Adrenal gland (tissue), 12 donors: Measurements from ENCODE around the gene FAM50B. TPM values are rescaled to one million over a fixed set of nuclear protein-coding genes. Genes with fewer than 3 reads are reported as not detected.

ENCODE experiments used
- DNase-seq, 7 donors: peaks; one replicate each; pipeline ENCODE4 v3.0.0-alpha.2; 2019 to 2020
- H3K27ac ChIP-seq, 5 donors: fragments of 200-600 bp; sonication (generic) in 4 of 5; 1 replicate in 3 of 5; 2 replicates in 2 of 5; pipeline versions ENCODE4 v1.5.1 to v1.8.0; 2016 to 2020; ENCODE audit warnings: mild to moderate bottlenecking in 1 of 5
- H3K27me3 ChIP-seq: fragments of 200-600 bp; 2 replicates; pipeline ENCODE4 v1.8.0; 2021
- H3K36me3 ChIP-seq, 2 donors: fragments of 200-600 bp; replicated peaks in 1 of 2; 1 replicate in 1 of 2; 2 replicates in 1 of 2; pipeline versions ENCODE4 v1.5.1 to v1.8.0; 2018 to 2022
- H3K4me1 ChIP-seq, 2 donors: fragments of 200-600 bp; replicated peaks in 1 of 2; 1 replicate in 1 of 2; 2 replicates in 1 of 2; pipeline versions ENCODE4 v1.5.1 to v1.8.0; 2018 to 2021
- H3K4me3 ChIP-seq, 4 donors: fragments of 200-600 bp; sonication (generic) in 3 of 4; one replicate each; pipeline ENCODE4 v1.5.1; 2016 to 2018
- H3K9me3 ChIP-seq, 3 donors: fragments of 200-600 bp; sonication (generic) in 1 of 3; replicated peaks in 1 of 3; 1 replicate in 2 of 3; 2 replicates in 1 of 3; pipeline versions ENCODE4 v1.5.1 to v1.8.0; 2016 to 2021
- CTCF ChIP-seq, 6 experiments: fragments of 450-650 bp in 4 of 6; fragments of 200-600 bp in 2 of 6; sonication (generic) in 1 of 6; IDR thresholded peaks; 1 replicate in 5 of 6; 2 replicates in 1 of 6; pipeline versions ENCODE4 v1.5.1 to v1.8.0; 2016 to 2021; ENCODE audit warnings: antibody characterized with exemption in 6 of 6, mild to moderate bottlenecking in 2 of 6, moderate library complexity in 1 of 6
- POLR2A ChIP-seq, 2 donors: fragments of 450-650 bp; IDR thresholded peaks; one replicate each; pipeline ENCODE4 v1.6.1; 2017; ENCODE audit warnings: antibody characterized with exemption in 2 of 2, mild to moderate bottlenecking in 2 of 2, moderate library complexity in 1 of 2
- WGBS, 4 donors: extraction: QIAGEN DNeasy Blood & Tissue Kit in 2 of 4; methylation state at CpG; one replicate each; pipeline versions ENCODE4 v1.1.5 to v1.1.7; 2013 to 2017; 5-methylcytosine and 5-hydroxymethylcytosine counted together
- intact Hi-C, 2 donors: fragments of 100-400 bp; cut with DNase I; formaldehyde crosslinking; loops; one replicate each; pipeline versions ENCODE4 v1.14.1 to v1.15.0; 2022 to 2023
- polyA plus RNA-seq, 3 donors: library from polyadenylated mRNA; stranded (reverse); fragments of 200-250 nt in 2 of 3; fragments of 350-450 nt in 1 of 3; fragmentation: Illumina TruSeq in 1 of 3; extraction: RNeasy Lipid Tissue Mini Kit (QIAGEN cat#74804) in 1 of 3; gene quantifications; one replicate each; pipeline ENCODE4 v1.2.3, GENCODE V29; 2013 to 2014
- total RNA-seq, 9 donors: library from RNA; depleted of rRNA in 4 of 9; stranded (reverse); fragments of >200 nt in 4 of 9; fragments of 120-200 nt in 1 of 9; fragmentation: NEBNext Ultra II Directional in 1 of 9; extraction: Animal tissue kit (Norgen Biotek cat#: 25700) in 1 of 9; gene quantifications; one replicate each; pipeline versions ENCODE4 v1.1.0 to v1.2.4, GENCODE V29; 2013 to 2023
- donor health status: healthy with polysubstance abuse.
- donor health status: Bipolar disorder and iron deficiency.
- donor health status: DM: yes; HTN: yes; CAD: no.
- donor health status: DM: no; HTN: no; CAD: no.
- donor health status: DM: no; HTN: no; CAD: no.
- donor health status: DM: yes; HTN: yes; CAD: no.

Gene FAM50B
- total and polyA plus RNA-seq, 12 donors = 5.9 to 119 (median 14.2) TPM

- TF ChIP-seq POLR2A (IDR thresholded peaks at IDR 0.05) (no peak), CTCF (IDR thresholded peaks at IDR 0.05) (no peak)
- intact Hi-C loops = no loop called here
- peak in 1 of 7 donors; percentile 35 for DNase-seq
- peaks cover 3 to 5% of the 10 kb centered on the region in 2 donors for H3K4me1 ChIP-seq
- no peaks in the 10 kb centered on the region for H3K27me3 ChIP-seq
- no peaks in the 10 kb centered on the region for H3K9me3 ChIP-seq
- no peak overlapping the region for H3K27ac ChIP-seq
- H3K4me3 ChIP-seq = no peak overlapping the region
- WGBS, 4 donors = 70 to 88% (median 74%) methylated on average over 5 to 8 of the region's 8 CpGs
- H3K36me3 ChIP-seq = no peaks in the 10 kb centered on the region
Observed at GRCh38 chr6:3820563-3820962, 28.6 kb upstream of the FAM50B start.

- H3K27me3 ChIP-seq = no peaks in the 10 kb centered on the region
- H3K9me3 ChIP-seq = no peaks in the 10 kb centered on the region
- peak overlapping the region in 1 of 5 donors; percentile 64 for H3K27ac ChIP-seq
- DNase-seq = peak in 1 of 7 donors; percentile 55
- no peak overlapping the region for H3K4me3 ChIP-seq
- 82 to 87% (median 85%) methylated on average over 12 to 14 of the region's 14 CpGs for WGBS, 4 donors
- intact Hi-C loops = no loop called here
- peaks cover 8 to 19% of the 10 kb centered on the region in 2 donors for H3K4me1 ChIP-seq
- no peaks in the 10 kb centered on the region for H3K36me3 ChIP-seq
- no peak for TF ChIP-seq CTCF (IDR thresholded peaks at IDR 0.05)
- no peak for TF ChIP-seq POLR2A (IDR thresholded peaks at IDR 0.05)
Observed at GRCh38 chr6:3822747-3823445, 26.3 kb upstream of the FAM50B start.

- peak in 1 of 7 donors; percentile 25 for DNase-seq
- TF ChIP-seq CTCF (IDR thresholded peaks at IDR 0.05) (no peak), POLR2A (IDR thresholded peaks at IDR 0.05) (no peak)
- Histone ChIP-seq H3K36me3 (no peaks in the 10 kb centered on the region), H3K27me3 (no peaks in the 10 kb centered on the region), H3K27ac (peak overlapping the region in 1 of 5 donors; percentile 64), H3K9me3 (no peaks in the 10 kb centered on the region), H3K4me3 (no peak overlapping the region), H3K4me1 (peaks cover 8 to 19% of the 10 kb centered on the region in 2 donors)
- 84 to 88% (median 85%) methylated on average over 6 of the region's 6 CpGs for WGBS, 4 donors
- intact Hi-C loops = no loop called here
Observed at GRCh38 chr6:3823671-3824070, 25.5 kb upstream of the FAM50B start.

- whole genome bisulfite sequencing, 4 donors = 51 to 71% (median 65%) methylated on average over 13 to 15 of the region's 15 CpGs
- TF ChIP-seq POLR2A (IDR thresholded peaks at IDR 0.05) = no peak
- no peak for TF ChIP-seq CTCF (IDR thresholded peaks at IDR 0.05)
- Histone ChIP-seq H3K27me3 (no peaks in the 10 kb centered on the region), H3K36me3 (no peaks in the 10 kb centered on the region), H3K4me3 (no peak overlapping the region), H3K4me1 (peaks cover 8 to 19% of the 10 kb centered on the region in 2 donors), H3K9me3 (no peaks in the 10 kb centered on the region), H3K27ac (peak overlapping the region in 4 of 5 donors; percentile 88 to 97 (median 91))
- DNase-seq = peak in 4 of 7 donors; percentile 23 to 63 (median 42)
- intact Hi-C loops = no loop called here
Observed at GRCh38 chr6:3825331-3825831, 23.8 kb upstream of the FAM50B start.
